HL-60 (cell line): ENCODE results near the gene LENG9.

Experiments used
- DNase-seq, 2 experiments: peaks; one replicate each; pipeline ENCODE4 v3.0.0-alpha.2; 2010 to 2020; ENCODE audit warnings: low read depth in 1 of 2, low spot score in 1 of 2
- H3K27ac ChIP-seq: fragments of 250-450 bp; sonication (Bioruptor Pico); replicated peaks from 2 replicates; pipeline ENCODE4 v1.5.1; 2020; ENCODE audit warnings: mild to moderate bottlenecking, moderate library complexity
- H3K27me3 ChIP-seq: fragments of 250-450 bp; sonication (Bioruptor Pico); 2 replicates; pipeline ENCODE4 v1.5.1; 2021; ENCODE audit warnings: mild to moderate bottlenecking, moderate library complexity; ENCODE audit not compliant: insufficient read depth, poor library complexity, severe bottlenecking
- H3K4me3 ChIP-seq: replicated peaks from 2 replicates; pipeline ENCODE4 v1.5.1; 2011; ENCODE audit warnings: mild to moderate bottlenecking, control low read depth, low read length; ENCODE audit not compliant: insufficient read depth
- CTCF ChIP-seq: IDR thresholded peaks from one replicate; pipeline ENCODE4 v1.5.1; 2011; ENCODE audit warnings: low read length, control low read depth, inconsistent platforms; ENCODE audit not compliant: insufficient read depth
- GABPA ChIP-seq: IDR thresholded peaks from 2 replicates; pipeline ENCODE4 v1.6.1; 2012; ENCODE audit warnings: low read depth
- POLR2AphosphoS5 ChIP-seq: IDR thresholded peaks from 2 replicates; pipeline ENCODE4 v1.6.1; 2012; ENCODE audit warnings: low read depth
- REST ChIP-seq: IDR thresholded peaks from 2 replicates; pipeline ENCODE4 v1.6.1; 2012; ENCODE audit warnings: low read depth; ENCODE audit not compliant: insufficient replicate concordance
- SPI1 ChIP-seq: IDR thresholded peaks from 2 replicates; pipeline ENCODE4 v1.6.1; 2012; ENCODE audit warnings: low read depth, mild to moderate bottlenecking, borderline replicate concordance

LENG9 gene

GRCh38 chr19:54485851-54486250 lies 22.3 kb upstream of the LENG9 start:
- Histone ChIP-seq H3K4me3 (no peak overlapping the region), H3K27me3 (peaks cover 21% of the 10 kb centered on the region), H3K27ac (no peak overlapping the region)
- no peak for DNase-seq
- TF ChIP-seq POLR2AphosphoS5: no peak
- no peak for TF ChIP-seq CTCF
- no peak for TF ChIP-seq REST
- no peak for TF ChIP-seq GABPA
- TF ChIP-seq SPI1: no peak

- TF ChIP-seq CTCF (no peak), GABPA (no peak), SPI1 (no peak), POLR2AphosphoS5 (no peak), REST (no peak)
- peaks cover 22% of the 10 kb centered on the region for H3K27me3 ChIP-seq
- no peak for DNase-seq
Observed at GRCh38 chr19:54484451-54484850, 20.9 kb upstream of the LENG9 start.

GRCh38 chr19:54482889-54483288 lies 19.3 kb upstream of the LENG9 start:
- Histone ChIP-seq H3K27me3 (peaks cover 21% of the 10 kb centered on the region), H3K27ac (no peak overlapping the region), H3K4me3 (no peak overlapping the region)
- peak in 1 of 2 experiments; percentile 26 for DNase-seq
- 0 out of 2 replicates have a peak, but pooled peaks have one; percentile 30 for TF ChIP-seq POLR2AphosphoS5
- peak; percentile 24; the same call in 1 of the 2 replicates for TF ChIP-seq SPI1
- no peak for TF ChIP-seq REST
- TF ChIP-seq GABPA: no peak
- TF ChIP-seq CTCF: no peak

More at GRCh38 chr19:54484451-54484850, 20.9 kb upstream of the LENG9 start:
- Histone ChIP-seq H3K27ac (no peak overlapping the region), H3K4me3 (no peak overlapping the region)
